Measurements from ENCODE around the gene RGS19.

- no peak for TF ChIP-seq CTCF (IDR thresholded peaks at IDR 0.05)
- no peak for TF ChIP-seq POLR2AphosphoS5 (IDR thresholded peaks at IDR 0.05)
These were observed 37.5 kb upstream of the RGS19 start for GRCh38 chr20:64116541-64117431.

All from gastroesophageal sphincter (tissue), 3 donors.